GM12878 (cell line): Measurements from ENCODE around the gene MEI1. TPM values are rescaled to one million over a fixed set of nuclear protein-coding genes. Genes with fewer than 3 reads are reported as not detected.

Experiments used
- ATAC-seq: fragments of 200-7000 bp; cut with Tn5 transposase; 3 replicates; pipeline ENCODE4 v1.9.1; 2020; ENCODE audit warnings: mild to moderate bottlenecking, moderate library complexity
- BruUV-seq: library from RNA; stranded (reverse); fragments of 400-500 nt; replicated peaks from 2 replicates; lab custom pipeline; 2021; lab: Mats Ljungman, UMichigan
- CTCF ChIA-PET: fragments of 300-600 bp; sonication (Branson Sonifier 250); formaldehyde crosslinking; extraction: SDS; loops from one replicate; lab custom pipeline; 2021; ENCODE audit warnings: inconsistent platforms; lab: Yijun Ruan, JAX
- POLR2A ChIA-PET: fragments of 350-600 bp; formaldehyde crosslinking; extraction: SDS; loops from one replicate; lab custom pipeline; 2021; ENCODE audit warnings: inconsistent platforms; lab: Charles Lee
- RAD21 ChIA-PET: fragments of 300-600 bp; sonication (Branson Sonifier 250); formaldehyde crosslinking; loops from one replicate; lab custom pipeline; 2023; ENCODE audit warnings: antibody characterized with exemption; ENCODE audit not compliant: unreplicated experiment; lab: Charles Lee
- SMC1A ChIA-PET: fragments of 300-600 bp; sonication (Branson Sonifier 250); formaldehyde crosslinking; loops from one replicate; lab custom pipeline; 2023; ENCODE audit not compliant: unreplicated experiment, uncharacterized antibody; lab: Charles Lee
- DNase-seq: peaks from one replicate; pipeline ENCODE4 v3.0.0-alpha.2; 2011; ENCODE audit warnings: low read depth, low spot score
- FAIRE-seq: peaks from 3 replicates; lab custom pipeline; 2011; peaks lifted over from hg19 to GRCh38; lab: Jason Lieb, UNC
- H2AFZ ChIP-seq: 2 replicates; pipeline ENCODE4 v1.6.0; 2011; ENCODE audit warnings: low read depth, low read length, control low read depth; ENCODE audit not compliant: control insufficient read depth
- H3K27ac ChIP-seq: 2 replicates; pipeline ENCODE4 v1.5.1; 2011; ENCODE audit warnings: control low read depth; ENCODE audit not compliant: control insufficient read depth, insufficient read depth
- H3K27me3 ChIP-seq, 2 experiments: replicated peaks in 1 of 2; 2 replicates each; pipeline versions ENCODE4 v1.6.0 to v1.6.1; 2011; ENCODE audit warnings: low read length in 1 of 2; ENCODE audit not compliant: control insufficient read depth in 2 of 2, insufficient read depth in 2 of 2
- H3K36me3 ChIP-seq, 2 experiments: 2 replicates each; pipeline ENCODE4 v1.5.1; 2011; ENCODE audit warnings: low read length in 1 of 2; ENCODE audit not compliant: control insufficient read depth in 2 of 2, insufficient read depth in 2 of 2
- H3K4me1 ChIP-seq: 2 replicates; pipeline ENCODE4 v1.6.1; 2011; ENCODE audit warnings: mild to moderate bottlenecking, low read length, moderate library complexity, mixed read lengths; ENCODE audit not compliant: control insufficient read depth, insufficient read depth
- H3K4me2 ChIP-seq: 2 replicates; pipeline ENCODE4 v1.6.0; 2011; ENCODE audit warnings: control low read depth; ENCODE audit not compliant: control insufficient read depth, insufficient read depth
- H3K4me3 ChIP-seq: fragments of 200-600 bp; sonication (generic); 2 replicates; pipeline ENCODE4 v1.5.1; 2016
- H3K79me2 ChIP-seq: 2 replicates; pipeline ENCODE4 v1.6.0; 2011; ENCODE audit warnings: low read length; ENCODE audit not compliant: control insufficient read depth, insufficient read depth
- H3K9ac ChIP-seq: 2 replicates; pipeline ENCODE4 v1.8.0; 2011; ENCODE audit warnings: low read length, control low read depth, mixed read lengths; ENCODE audit not compliant: control insufficient read depth, insufficient read depth
- H3K9me3 ChIP-seq: replicated peaks from 3 replicates; pipeline ENCODE4 v1.5.1; 2011; ENCODE audit warnings: mild to moderate bottlenecking, low read length; ENCODE audit not compliant: control insufficient read depth, insufficient read depth
- H4K20me1 ChIP-seq: 2 replicates; pipeline ENCODE4 v1.6.0; 2011; ENCODE audit not compliant: control insufficient read depth, insufficient read depth
- CHD2 ChIP-seq: IDR thresholded peaks from 2 replicates; pipeline ENCODE4 v1.6.1; 2011; ENCODE audit warnings: low read depth, low read length, improper control_type of control experiment, borderline replicate concordance
- CREM ChIP-seq: IDR thresholded peaks from 2 replicates; pipeline ENCODE4 v1.6.1; 2014; ENCODE audit warnings: antibody characterized with exemption, low read depth
- E2F4 ChIP-seq: IDR thresholded peaks from 2 replicates; pipeline ENCODE4 v1.6.1; 2012; ENCODE audit warnings: low read depth, low read length, improper control_type of control experiment
- E2F8 ChIP-seq: fragments of 450-650 bp; IDR thresholded peaks from 2 replicates; pipeline ENCODE4 v1.6.1; 2018; ENCODE audit warnings: mild to moderate bottlenecking, low read depth, moderate library complexity; ENCODE audit not compliant: partially characterized antibody
- RELB ChIP-seq: fragments of 450-650 bp; IDR thresholded peaks from 2 replicates; pipeline ENCODE4 v1.6.1; 2017; ENCODE audit warnings: low read depth, mild to moderate bottlenecking, moderate library complexity
- RUNX3 ChIP-seq: IDR thresholded peaks from 2 replicates; pipeline ENCODE4 v1.6.1; 2012; ENCODE audit warnings: low read length, inconsistent platforms
- SPI1 ChIP-seq: IDR thresholded peaks from 2 replicates; pipeline ENCODE4 v1.6.1; 2011; ENCODE audit warnings: low read depth, mild to moderate bottlenecking, low read length, moderate library complexity, borderline replicate concordance; ENCODE audit not compliant: insufficient read depth
- WGBS: methylation state at CpG from one replicate; pipeline ENCODE4 v1.1.6; 2016; ENCODE audit warnings: low lambda C conversion rate; ENCODE audit not compliant: insufficient replicate concordance, insufficient coverage; ENCODE audit errors: missing lambda C conversion rate; 5-methylcytosine and 5-hydroxymethylcytosine counted together
- in situ Hi-C: fragments of 300-500 bp; cut with MboI; formaldehyde crosslinking; loops from 9 replicates; pipeline ENCODE4 v1.14.3; 2018; ENCODE audit warnings: mixed read lengths
- intact Hi-C: fragments of 100-400 bp; cut with micrococcal nuclease; formaldehyde crosslinking; loops from one replicate; pipeline ENCODE4 v1.14.2; 2022; ENCODE audit not compliant: unreplicated experiment
- polyA plus RNA-seq, 11 experiments: library from polyadenylated mRNA; depleted of rRNA in 4 of 11; unstranded in 6 of 11; stranded (reverse) in 5 of 11; fragments of >200 nt; fragmentation: Nextera tagmentation in 4 of 11; fragmentation: Illumina TruSeq in 1 of 11; extraction: Ambion mirVana in 4 of 11; extraction: Trizol in 1 of 11; gene quantifications; 1 replicate in 1 of 11; 2 replicates in 10 of 11; pipeline versions ENCODE4 v1.2.1 to v1.2.3, GENCODE V29; 2011 to 2016; ENCODE audit warnings: inconsistent platforms in 2 of 11, missing spikeins in 2 of 11, low read depth in 1 of 11
- total RNA-seq, 4 experiments: library from RNA; depleted of rRNA in 3 of 4; stranded (reverse); fragments of >200 nt in 3 of 4; fragmentation: Illumina TruSeq in 1 of 4; extraction: Trizol in 1 of 4; gene quantifications; 2 replicates each; pipeline versions ENCODE4 v1.2.1 to v1.2.3, GENCODE V29; 2013 to 2021

The MEI1 gene
- total and polyA plus RNA-seq, 10 of the 15 experiments (the other 5 are each of a cell fraction or from before 2014, with no cell fraction given), result 27.9 to 48.9 (median 35.8) TPM

- DNase-seq (no peak), FAIRE-seq (no peak), ATAC-seq (no peak)
- no peak overlapping the region for H3K27ac ChIP-seq
- H3K4me1 ChIP-seq, result no peaks in the 10 kb centered on the region
- H3K27me3 ChIP-seq, result no peaks in the 10 kb centered on the region
- no peak overlapping the region for H2AFZ ChIP-seq
- no peaks in the 10 kb centered on the region for H3K79me2 ChIP-seq
- CTCF ChIA-PET, result interaction anchor here (1.0 to 1.7 kb wide), 4 partner anchors 9 to 75 kb away, joined by 3 to 5 read pairs (median 4); no protein-coding TSS in a partner anchor
- 76% methylated on average over 4 of the region's 4 CpGs for WGBS
- H4K20me1 ChIP-seq, result no peaks in the 10 kb centered on the region
- intact Hi-C loops (no loop called here), in situ Hi-C loops (no loop called here)
- H3K9ac ChIP-seq, result no peak overlapping the region
- H3K4me2 ChIP-seq, result no peak overlapping the region
- H3K36me3 ChIP-seq, result no peaks in the 10 kb centered on the region; a peak in 2 of 4 replicates
- RAD21 ChIA-PET, result no interaction called here
- POLR2A ChIA-PET, result interaction anchor here (1.4 kb wide), 1 partner anchor 10 kb away, joined by 7 read pairs; no protein-coding TSS in a partner anchor
- TF ChIP-seq RELB, result no peak
- TF ChIP-seq CHD2, result no peak
- no peak for TF ChIP-seq RUNX3
- TF ChIP-seq E2F8, result no peak
- TF ChIP-seq CREM, result no peak
- TF ChIP-seq SPI1, result no peak
- TF ChIP-seq E2F4, result no peak
- H3K9me3 ChIP-seq, result no peaks in the 10 kb centered on the region
- SMC1A ChIA-PET, result interaction anchor here (0.7 to 1.6 kb wide), 2 partner anchors 9 to 32 kb away, joined by 3 to 7 read pairs; no protein-coding TSS in a partner anchor
- no TSS peak for BruUV-seq
- H3K4me3 ChIP-seq, result no peak overlapping the region
These were observed 72.9 kb downstream of the MEI1 start for GRCh38 chr22:41772198-41772597.
